HEK293T (cell line): ENCODE data around the gene DIP2A.

Experiments used
- CTCF ChIA-PET: fragments of 350-600 bp; formaldehyde crosslinking; extraction: SDS; loops from one replicate; lab custom pipeline; 2021; ENCODE audit warnings: antibody characterized with exemption, inconsistent platforms; lab: Yijun Ruan, JAX
- POLR2A ChIA-PET: fragments of 350-600 bp; formaldehyde crosslinking; extraction: SDS; loops from one replicate; lab custom pipeline; 2020; ENCODE audit warnings: antibody characterized with exemption, inconsistent platforms; lab: Yijun Ruan, JAX
- DNase-seq: peaks from one replicate; pipeline ENCODE4 v3.0.0; 2012; ENCODE audit warnings: mixed read lengths; ENCODE audit errors: extremely low spot score
- ARNT ChIP-seq: fragments of 450-650 bp; IDR thresholded peaks from 2 replicates; pipeline ENCODE4 v1.6.1; 2017; ENCODE audit warnings: mild to moderate bottlenecking
- BHLHE40 ChIP-seq: fragments of 450-650 bp; IDR thresholded peaks from 2 replicates; pipeline ENCODE4 v1.6.1; 2016; ENCODE audit warnings: mild to moderate bottlenecking, moderate library complexity, borderline replicate concordance
- CTBP1 ChIP-seq: fragments of 450-650 bp; IDR thresholded peaks from 2 replicates; pipeline ENCODE4 v1.6.1; 2016; ENCODE audit warnings: borderline replicate concordance
- ELF4 ChIP-seq: fragments of 450-650 bp; IDR thresholded peaks from 2 replicates; pipeline ENCODE4 v1.6.1; 2017; ENCODE audit warnings: antibody characterized with exemption
- FOXA1 ChIP-seq: fragments of 450-650 bp; IDR thresholded peaks from 2 replicates; pipeline ENCODE4 v1.6.1; 2016; ENCODE audit warnings: mild to moderate bottlenecking
- FOXK2 ChIP-seq: fragments of 450-650 bp; IDR thresholded peaks from 2 replicates; pipeline ENCODE4 v1.6.1; 2016; ENCODE audit warnings: mild to moderate bottlenecking
- FOXM1 ChIP-seq: fragments of 450-650 bp; IDR thresholded peaks from 2 replicates; pipeline ENCODE4 v1.6.1; 2017; ENCODE audit warnings: mild to moderate bottlenecking, borderline replicate concordance
- HDGF ChIP-seq: fragments of 450-650 bp; IDR thresholded peaks from 2 replicates; pipeline ENCODE4 v1.6.1; 2017; ENCODE audit warnings: antibody characterized with exemption, borderline replicate concordance
- L3MBTL2 ChIP-seq: fragments of 450-650 bp; conservative IDR thresholded peaks from 2 replicates; pipeline ENCODE4 v1.6.1; 2016; ENCODE audit warnings: mild to moderate bottlenecking
- LEF1 ChIP-seq: fragments of 450-650 bp; IDR thresholded peaks from 2 replicates; pipeline ENCODE4 v1.6.1; 2017; ENCODE audit warnings: mild to moderate bottlenecking, borderline replicate concordance
- NFRKB ChIP-seq: fragments of 450-650 bp; IDR thresholded peaks from 2 replicates; pipeline ENCODE4 v1.6.1; 2016; ENCODE audit warnings: mild to moderate bottlenecking, moderate library complexity
- SP1 ChIP-seq: fragments of 450-650 bp; IDR thresholded peaks from 2 replicates; pipeline ENCODE4 v1.6.1; 2017
- SUZ12 ChIP-seq: fragments of 450-650 bp; IDR thresholded peaks from 2 replicates; pipeline ENCODE4 v1.6.1; 2016; ENCODE audit warnings: mild to moderate bottlenecking
- TARDBP ChIP-seq: fragments of 450-650 bp; IDR thresholded peaks from 2 replicates; pipeline ENCODE4 v1.6.1; 2016
- ZNF384 ChIP-seq: fragments of 450-650 bp; IDR thresholded peaks from 2 replicates; pipeline ENCODE4 v1.6.1; 2016
- TF ChIP-seq, protein P1 (sequence below): fragments of 450-650 bp; IDR thresholded peaks from 2 replicates; pipeline ENCODE4 v1.6.1; 2016

DIP2A gene

GRCh38 chr21:46553993-46554392 is 95.3 kb downstream of the DIP2A start:
- ChIA-PET POLR2A (no interaction called here), CTCF (no interaction called here)
- DNase-seq: no peak
- TF ChIP-seq SUZ12 (no peak), NFRKB (no peak), FOXM1 (no peak), HDGF (no peak), CTBP1 (no peak), FOXA1 (no peak), ZNF384 (no peak), LEF1 (no peak), ARNT (no peak), FOXK2 (no peak), L3MBTL2 (no peak)
- TF ChIP-seq, protein P1, sequence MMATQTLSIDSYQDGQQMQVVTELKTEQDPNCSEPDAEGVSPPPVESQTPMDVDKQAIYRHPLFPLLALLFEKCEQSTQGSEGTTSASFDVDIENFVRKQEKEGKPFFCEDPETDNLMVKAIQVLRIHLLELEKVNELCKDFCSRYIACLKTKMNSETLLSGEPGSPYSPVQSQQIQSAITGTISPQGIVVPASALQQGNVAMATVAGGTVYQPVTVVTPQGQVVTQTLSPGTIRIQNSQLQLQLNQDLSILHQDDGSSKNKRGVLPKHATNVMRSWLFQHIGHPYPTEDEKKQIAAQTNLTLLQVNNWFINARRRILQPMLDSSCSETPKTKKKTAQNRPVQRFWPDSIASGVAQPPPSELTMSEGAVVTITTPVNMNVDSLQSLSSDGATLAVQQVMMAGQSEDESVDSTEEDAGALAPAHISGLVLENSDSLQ: no peak

- TF ChIP-seq SP1: no peak
- TF ChIP-seq ELF4: no peak
- TF ChIP-seq NFRKB: no peak
- TF ChIP-seq HDGF: no peak
- no peak for TF ChIP-seq CTBP1
- TF ChIP-seq TARDBP: no peak
- TF ChIP-seq BHLHE40: no peak
- TF ChIP-seq FOXA1: no peak
- no peak for TF ChIP-seq ARNT
- TF ChIP-seq FOXK2: no peak
- POLR2A ChIA-PET: no interaction called here
- DNase-seq: no peak
- CTCF ChIA-PET: no interaction called here
Measured at GRCh38 chr21:46554431-46555224, 95.9 kb downstream of the DIP2A start.

DNA sequence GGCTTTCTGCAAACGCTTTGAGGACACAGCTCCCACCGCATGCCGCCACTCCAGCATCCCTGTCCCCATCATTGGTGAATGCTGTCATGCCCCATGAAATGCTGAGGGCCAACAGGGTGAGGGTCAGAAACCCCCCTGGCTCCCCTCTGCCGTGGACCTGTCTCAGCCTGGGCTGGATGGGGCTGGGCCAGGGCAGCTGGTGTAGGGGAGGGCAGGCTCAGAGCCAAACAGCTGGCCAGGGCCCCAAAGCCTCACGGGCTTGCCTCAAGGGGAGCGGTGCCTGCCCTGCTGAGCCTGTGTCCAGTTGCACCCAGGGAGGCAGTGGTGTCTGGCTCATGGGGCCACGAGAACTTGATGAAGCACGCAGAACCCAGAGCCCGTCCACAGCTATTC is 96.5 kb downstream of the DIP2A start:
- POLR2A ChIA-PET: no interaction called here
- DNase-seq: no peak
- CTCF ChIA-PET: no interaction called here
- no peak for TF ChIP-seq SUZ12
- no peak for TF ChIP-seq BHLHE40
- TF ChIP-seq, protein P1: no peak
- TF ChIP-seq HDGF: no peak
- no peak for TF ChIP-seq TARDBP
- TF ChIP-seq ZNF384: no peak
- TF ChIP-seq L3MBTL2: no peak
- no peak for TF ChIP-seq ARNT
- TF ChIP-seq FOXM1: no peak
- TF ChIP-seq FOXK2: no peak
- no peak for TF ChIP-seq CTBP1
- no peak for TF ChIP-seq FOXA1
- TF ChIP-seq ELF4: no peak
- no peak for TF ChIP-seq NFRKB
- no peak for TF ChIP-seq SP1
- no peak for TF ChIP-seq LEF1

GRCh38 chr21:46555678-46556077 is 97.0 kb downstream of the DIP2A start:
- POLR2A ChIA-PET: no interaction called here
- CTCF ChIA-PET: no interaction called here
- DNase-seq: no peak
- TF ChIP-seq HDGF (no peak), ELF4 (no peak), FOXA1 (no peak), SUZ12 (no peak), FOXM1 (no peak), ARNT (no peak), BHLHE40 (no peak), L3MBTL2 (no peak), NFRKB (no peak), FOXK2 (no peak), LEF1 (no peak), CTBP1 (no peak), TARDBP (no peak), ZNF384 (no peak)

GRCh38 chr21:46556802-46557201 is 98.1 kb downstream of the DIP2A start:
- CTCF ChIA-PET: no interaction called here
- DNase-seq: no peak
- TF ChIP-seq LEF1 (no peak), FOXA1 (no peak), TARDBP (no peak), ELF4 (no peak), ZNF384 (no peak), FOXM1 (no peak), FOXK2 (no peak), CTBP1 (no peak), BHLHE40 (no peak), SUZ12 (no peak), L3MBTL2 (no peak), NFRKB (no peak), SP1 (no peak), HDGF (no peak), ARNT (no peak)
- TF ChIP-seq, protein P1: no peak
- POLR2A ChIA-PET: no interaction called here

- TF ChIP-seq FOXM1 (no peak), LEF1 (no peak), HDGF (no peak), CTBP1 (no peak)
- DNase-seq: no peak
- ChIA-PET CTCF (no interaction called here), POLR2A (no interaction called here)
Measured at GRCh38 chr21:46557469-46557868, 98.8 kb downstream of the DIP2A start.
